ENCODE results near the gene GADD45B. TPM values are rescaled to one million over a fixed set of nuclear protein-coding genes. Genes with fewer than 3 reads are reported as not detected.

The GADD45B gene
- total RNA-seq, 2 donors from 2014 or later, result 16.5 to 23.6 TPM

GRCh38 chr19:2429917-2430535 lies 45.9 kb upstream of the GADD45B start:
- DNase-seq, result no peak
- no peaks in the 10 kb centered on the region for H3K4me1 ChIP-seq (ENCODE audit: control insufficient read depth, insufficient read depth, low read length)
- Mint-ChIP-seq H3K36me3 (ENCODE audit: low read depth) (peaks cover 18% of the 10 kb centered on the region), H3K27me3 (ENCODE audit: insufficient read depth) (no peaks in the 10 kb centered on the region), H3K9me3 (no peaks in the 10 kb centered on the region), H3K4me1 (peaks cover 11% of the 10 kb centered on the region), H3K27ac (peak overlapping the region; percentile 35), H3K4me3 (no peak overlapping the region)
- H3K4me3 ChIP-seq (ENCODE audit: low read length), result no peak overlapping the region
- TF ChIP-seq CTCF (conservative IDR thresholded peaks at IDR 0.05), result no peak
- H3K36me3 ChIP-seq (ENCODE audit: control insufficient read depth, insufficient read depth, low read length), result peaks cover 28% of the 10 kb centered on the region
- 94 to 96% methylated on average over 20 to 25 of the region's 25 CpGs for WGBS, 2 experiments (ENCODE audit: insufficient coverage in 1 of 2, insufficient read length in 1 of 2)
- H3K27me3 ChIP-seq (ENCODE audit: control insufficient read depth, insufficient read depth, low read length, poor library complexity, severe bottlenecking), result no peaks in the 10 kb centered on the region
- H3K27ac ChIP-seq (ENCODE audit: low read depth, low read length), result peak overlapping the region; percentile 10
- no peak overlapping the region for H3K9ac ChIP-seq (ENCODE audit: extremely low read depth, low read length, poor library complexity, severe bottlenecking)
- H3K9me3 ChIP-seq (ENCODE audit: control insufficient read depth, low read length), result no peaks in the 10 kb centered on the region

GRCh38 chr19:2431318-2432055 lies 44.4 kb upstream of the GADD45B start:
- Mint-ChIP-seq H3K36me3 (ENCODE audit: low read depth) (peaks cover 25% of the 10 kb centered on the region), H3K4me1 (peaks cover 10% of the 10 kb centered on the region)

More at GRCh38 chr19:2431318-2432055, 44.4 kb upstream of the GADD45B start:
- Mint-ChIP-seq H3K4me3 (no peak overlapping the region), H3K27ac (no peak overlapping the region), H3K27me3 (ENCODE audit: insufficient read depth) (no peaks in the 10 kb centered on the region), H3K9me3 (no peaks in the 10 kb centered on the region)
- WGBS, 2 experiments (ENCODE audit: insufficient coverage in 1 of 2, insufficient read length in 1 of 2), result 94 to 95% methylated on average over 20 to 37 of the region's 37 CpGs
- Histone ChIP-seq H3K4me1 (ENCODE audit: control insufficient read depth, insufficient read depth, low read length) (no peaks in the 10 kb centered on the region), H3K36me3 (ENCODE audit: control insufficient read depth, insufficient read depth, low read length) (peaks cover 23% of the 10 kb centered on the region), H3K4me3 (ENCODE audit: low read length) (no peak overlapping the region), H3K9ac (ENCODE audit: extremely low read depth, low read length, poor library complexity, severe bottlenecking) (no peak overlapping the region), H3K27me3 (ENCODE audit: control insufficient read depth, insufficient read depth, low read length, poor library complexity, severe bottlenecking) (no peaks in the 10 kb centered on the region), H3K27ac (ENCODE audit: low read depth, low read length) (no peak overlapping the region), H3K9me3 (ENCODE audit: control insufficient read depth, low read length) (no peaks in the 10 kb centered on the region)
- TF ChIP-seq CTCF (conservative IDR thresholded peaks at IDR 0.05), result no peak
- no peak for DNase-seq
